PC-3 (cell line): ENCODE results near the gene DRD1. TPM values are rescaled to one million over a fixed set of nuclear protein-coding genes. Genes with fewer than 3 reads are reported as not detected.
"Not testable (repeated sequence)": the region's sequence is repeated elsewhere in the genome, so short reads cannot be mapped to it uniquely, and the experiment has no call there.

Source experiments
- ATAC-seq: fragments of 200-7000 bp; cut with Tn5 transposase; 2 replicates; pipeline ENCODE4 v1.9.1; 2020; ENCODE audit warnings: mild to moderate bottlenecking, moderate library complexity
- BruUV-seq: library from RNA; stranded (reverse); fragments of 400-500 nt; replicated peaks from 2 replicates; lab custom pipeline; 2021; lab: Mats Ljungman, UMichigan
- CTCF ChIA-PET: fragments of 300-600 bp; sonication (Branson Sonifier 250); formaldehyde crosslinking; loops from one replicate; lab custom pipeline; 2022; ENCODE audit warnings: antibody characterized with exemption; lab: Charles Lee
- POLR2A ChIA-PET: fragments of 300-600 bp; sonication (Branson Sonifier 250); formaldehyde crosslinking; loops from one replicate; lab custom pipeline; 2022; ENCODE audit warnings: antibody characterized with exemption; ENCODE audit not compliant: unreplicated experiment; lab: Charles Lee
- DNase-seq: peaks from one replicate; pipeline ENCODE4 v3.0.0-alpha.2; 2015
- H2AFZ ChIP-seq: fragments of 300-600 bp; sonication (generic); 2 replicates; pipeline ENCODE4 v1.6.0; 2016; ENCODE audit warnings: antibody characterized with exemption, low read length
- H3F3A ChIP-seq: fragments of 300-600 bp; sonication (generic); one replicate; pipeline ENCODE4 v1.6.0; 2017; ENCODE audit warnings: antibody characterized with exemption, low read length, control low read depth, mild to moderate bottlenecking; ENCODE audit not compliant: unreplicated experiment
- H3K27ac ChIP-seq: fragments of 300-600 bp; sonication (generic); 2 replicates; pipeline ENCODE4 v1.5.1; 2016; ENCODE audit warnings: mild to moderate bottlenecking, low read length
- H3K27me3 ChIP-seq: fragments of 300-600 bp; sonication (generic); 2 replicates; pipeline ENCODE4 v1.6.1; 2016; ENCODE audit warnings: low read length, mixed read lengths
- H3K36me3 ChIP-seq: fragments of 300-600 bp; sonication (generic); 2 replicates; pipeline ENCODE4 v1.6.1; 2016; ENCODE audit warnings: low read depth, mixed run types, low read length, mixed read lengths
- H3K4me1 ChIP-seq: fragments of 300-600 bp; sonication (generic); 2 replicates; pipeline ENCODE4 v1.5.1; 2016; ENCODE audit warnings: low read length; ENCODE audit not compliant: insufficient read depth
- H3K4me2 ChIP-seq: fragments of 300-600 bp; sonication (generic); 2 replicates; pipeline ENCODE4 v1.6.0; 2016; ENCODE audit warnings: low read length
- H3K4me3 ChIP-seq: fragments of 300-600 bp; sonication (generic); 2 replicates; pipeline ENCODE4 v1.5.1; 2016; ENCODE audit warnings: mild to moderate bottlenecking, low read length, mixed read lengths
- H3K79me2 ChIP-seq: fragments of 300-600 bp; sonication (generic); 2 replicates; pipeline ENCODE4 v1.6.1; 2017; ENCODE audit warnings: low read length, mixed read lengths
- H3K9ac ChIP-seq: fragments of 300-600 bp; sonication (generic); 2 replicates; pipeline ENCODE4 v1.6.0; 2016; ENCODE audit warnings: mild to moderate bottlenecking, low read length
- H3K9me2 ChIP-seq: fragments of 300-600 bp; sonication (generic); replicated peaks from 2 replicates; pipeline ENCODE4 v1.6.1; 2016; ENCODE audit warnings: mixed run types, low read length, mixed read lengths
- H3K9me3 ChIP-seq: fragments of 300-600 bp; sonication (generic); 2 replicates; pipeline ENCODE4 v1.6.1; 2016; ENCODE audit warnings: low read length, mixed read lengths
- H4K20me1 ChIP-seq: fragments of 300-600 bp; sonication (generic); 2 replicates; pipeline ENCODE4 v1.6.1; 2016; ENCODE audit warnings: low read length, mixed read lengths
- CTCF ChIP-seq: fragments of 300-600 bp; sonication (generic); conservative IDR thresholded peaks from 2 replicates; pipeline ENCODE4 v1.5.1; 2017; ENCODE audit warnings: antibody characterized with exemption, low read depth, mild to moderate bottlenecking, low read length
- EZH2 ChIP-seq: fragments of 300-600 bp; sonication (generic); IDR thresholded peaks from one replicate; pipeline ENCODE4 v1.6.1; 2017; ENCODE audit warnings: antibody characterized with exemption, mild to moderate bottlenecking, low read length; ENCODE audit not compliant: unreplicated experiment
- EZH2phosphoT487 ChIP-seq: fragments of 300-600 bp; sonication (generic); IDR thresholded peaks from 2 replicates; pipeline ENCODE4 v1.6.1; 2018; ENCODE audit warnings: mild to moderate bottlenecking, antibody characterized with exemption, low read length, borderline replicate concordance
- intact Hi-C: fragments of 100-400 bp; cut with micrococcal nuclease; formaldehyde crosslinking; loops from 2 replicates; pipeline ENCODE4 v1.9.0; 2023
- total RNA-seq: library from RNA; depleted of rRNA; stranded (reverse); fragments of >200 nt; gene quantifications from 2 replicates; pipeline ENCODE4 v1.2.3, GENCODE V29; 2014

DRD1 gene
- total RNA-seq, 1 experiment from 2014 or later = not detected

- DNase-seq, H3K79me2 ChIP-seq, H3K36me3 ChIP-seq, CTCF ChIA-PET, H4K20me1 ChIP-seq, H3F3A ChIP-seq, H2AFZ ChIP-seq, ATAC-seq, H3K4me3 ChIP-seq, intact Hi-C loops, BruUV-seq, H3K27ac ChIP-seq, H3K4me2 ChIP-seq, H3K9me2 ChIP-seq, H3K4me1 ChIP-seq, H3K9ac ChIP-seq, POLR2A ChIA-PET, H3K27me3 ChIP-seq, H3K9me3 ChIP-seq: not testable (repeated sequence)
Observed at GRCh38 chr5:175395430-175395829, 48.6 kb downstream of the DRD1 start.

GRCh38 chr5:175394601-175395000, 49.4 kb downstream of the DRD1 start:
- no TSS peak for BruUV-seq
- intact Hi-C loops = no loop called here
- H3K79me2 ChIP-seq = no peaks in the 10 kb centered on the region
- H3F3A ChIP-seq = no peaks in the 10 kb centered on the region
- POLR2A ChIA-PET = no interaction called here
- DNase-seq (no peak), ATAC-seq (no peak)
- peaks cover 5% of the 10 kb centered on the region; the same call in 1 of the 2 replicates for H3K4me1 ChIP-seq
- no peaks in the 10 kb centered on the region for H3K27me3 ChIP-seq
- H3K9me2 ChIP-seq = no peaks in the 10 kb centered on the region
- no peak overlapping the region for H3K4me2 ChIP-seq
- H3K27ac ChIP-seq = no peak overlapping the region
- no peak overlapping the region for H2AFZ ChIP-seq
- H4K20me1 ChIP-seq = no peaks in the 10 kb centered on the region
- no peak overlapping the region for H3K9ac ChIP-seq
- CTCF ChIA-PET = no interaction called here
- no peaks in the 10 kb centered on the region for H3K9me3 ChIP-seq
- no peak overlapping the region for H3K4me3 ChIP-seq
- no peaks in the 10 kb centered on the region for H3K36me3 ChIP-seq
- no peak for TF ChIP-seq EZH2

GRCh38 chr5:175393897-175394296, 50.1 kb downstream of the DRD1 start:
- Histone ChIP-seq H3K4me1 (peaks cover 5% of the 10 kb centered on the region; the same call in 1 of the 2 replicates), H3K9me3 (no peaks in the 10 kb centered on the region), H3K27ac (no peak overlapping the region), H3K36me3 (no peaks in the 10 kb centered on the region), H3K79me2 (no peaks in the 10 kb centered on the region), H3K9ac (no peak overlapping the region), H3K9me2 (no peaks in the 10 kb centered on the region), H2AFZ (no peak overlapping the region), H4K20me1 (no peaks in the 10 kb centered on the region), H3K27me3 (no peaks in the 10 kb centered on the region), H3F3A (no peaks in the 10 kb centered on the region), H3K4me2 (no peak overlapping the region), H3K4me3 (no peak overlapping the region)
- ChIA-PET POLR2A (no interaction called here), CTCF (no interaction called here)
- intact Hi-C loops = no loop called here
- no peak for ATAC-seq
- no TSS peak for BruUV-seq
- DNase-seq = no peak
- TF ChIP-seq EZH2phosphoT487 = no peak
- no peak for TF ChIP-seq EZH2
- TF ChIP-seq CTCF = no peak

- Histone ChIP-seq H3K9me3 (no peaks in the 10 kb centered on the region), H3K36me3 (no peaks in the 10 kb centered on the region), H3K27ac (no peak overlapping the region), H3F3A (no peaks in the 10 kb centered on the region), H3K79me2 (no peaks in the 10 kb centered on the region), H3K9ac (no peak overlapping the region), H3K27me3 (no peaks in the 10 kb centered on the region), H3K4me2 (no peak overlapping the region), H3K4me1 (peaks cover 5% of the 10 kb centered on the region; the same call in 1 of the 2 replicates), H2AFZ (no peak overlapping the region), H3K9me2 (no peaks in the 10 kb centered on the region), H3K4me3 (no peak overlapping the region), H4K20me1 (no peaks in the 10 kb centered on the region)
- peak; percentile 14 for DNase-seq
- ChIA-PET CTCF (no interaction called here), POLR2A (no interaction called here)
- intact Hi-C loops = no loop called here
- no peak for TF ChIP-seq EZH2phosphoT487
- no peak for TF ChIP-seq CTCF
- TF ChIP-seq EZH2 = no peak
- no TSS peak for BruUV-seq
- ATAC-seq = no peak
Observed at GRCh38 chr5:175392236-175392635, 51.7 kb downstream of the DRD1 start.
